CD4-positive, alpha-beta T cell treated with Interleukin-4 for 4 hours (primary cell): ENCODE results near the gene HPD.
"Not testable (repeated sequence)": the region's sequence is repeated elsewhere in the genome, so short reads cannot be mapped to it uniquely, and the experiment has no call there.

Experiments used
- DNase-seq: peaks from one replicate; pipeline ENCODE4 v3.0.0-alpha.2; 2020

HPD gene

DNA sequence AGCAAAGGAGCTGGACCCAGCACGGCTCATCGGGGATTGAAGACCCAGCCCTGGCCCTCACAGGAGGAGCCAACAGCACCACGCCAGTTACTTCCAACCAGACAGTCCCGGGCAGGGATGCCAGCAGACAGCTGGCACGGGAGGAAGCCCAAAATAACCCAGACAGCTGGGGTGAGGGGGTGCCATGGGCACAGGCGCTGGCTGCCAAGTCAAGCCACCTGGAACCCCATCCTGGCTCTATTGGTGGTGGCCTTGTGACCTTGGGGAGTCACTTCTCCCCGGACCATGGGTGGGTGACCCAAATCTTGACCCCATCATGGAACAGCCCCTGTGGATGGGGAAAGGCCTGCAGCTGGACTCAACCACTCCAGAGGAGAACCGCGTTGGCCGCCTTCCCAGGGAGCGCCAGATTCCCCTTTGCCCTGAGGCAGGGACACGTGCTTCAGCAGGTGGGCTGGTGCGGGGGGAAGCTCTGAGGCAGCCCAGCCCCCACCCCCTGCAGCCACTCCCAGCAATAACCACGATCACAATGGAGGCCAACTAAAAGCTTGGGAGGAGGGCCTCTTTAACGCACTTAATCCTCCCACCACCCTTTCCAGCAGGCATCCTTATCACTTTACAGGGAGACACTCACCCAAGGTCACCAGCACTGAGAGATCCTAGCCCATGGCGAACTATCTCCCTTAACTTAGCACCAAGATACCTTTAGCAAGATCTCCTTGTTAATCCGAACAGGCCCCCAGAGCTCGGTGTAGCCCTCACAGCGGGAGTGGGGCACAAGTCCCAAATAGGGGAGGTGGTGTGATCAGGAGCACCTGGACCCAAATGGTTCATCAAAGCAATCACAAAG lies 60.5 kb downstream of the HPD start:
- no peak for DNase-seq

DNA sequence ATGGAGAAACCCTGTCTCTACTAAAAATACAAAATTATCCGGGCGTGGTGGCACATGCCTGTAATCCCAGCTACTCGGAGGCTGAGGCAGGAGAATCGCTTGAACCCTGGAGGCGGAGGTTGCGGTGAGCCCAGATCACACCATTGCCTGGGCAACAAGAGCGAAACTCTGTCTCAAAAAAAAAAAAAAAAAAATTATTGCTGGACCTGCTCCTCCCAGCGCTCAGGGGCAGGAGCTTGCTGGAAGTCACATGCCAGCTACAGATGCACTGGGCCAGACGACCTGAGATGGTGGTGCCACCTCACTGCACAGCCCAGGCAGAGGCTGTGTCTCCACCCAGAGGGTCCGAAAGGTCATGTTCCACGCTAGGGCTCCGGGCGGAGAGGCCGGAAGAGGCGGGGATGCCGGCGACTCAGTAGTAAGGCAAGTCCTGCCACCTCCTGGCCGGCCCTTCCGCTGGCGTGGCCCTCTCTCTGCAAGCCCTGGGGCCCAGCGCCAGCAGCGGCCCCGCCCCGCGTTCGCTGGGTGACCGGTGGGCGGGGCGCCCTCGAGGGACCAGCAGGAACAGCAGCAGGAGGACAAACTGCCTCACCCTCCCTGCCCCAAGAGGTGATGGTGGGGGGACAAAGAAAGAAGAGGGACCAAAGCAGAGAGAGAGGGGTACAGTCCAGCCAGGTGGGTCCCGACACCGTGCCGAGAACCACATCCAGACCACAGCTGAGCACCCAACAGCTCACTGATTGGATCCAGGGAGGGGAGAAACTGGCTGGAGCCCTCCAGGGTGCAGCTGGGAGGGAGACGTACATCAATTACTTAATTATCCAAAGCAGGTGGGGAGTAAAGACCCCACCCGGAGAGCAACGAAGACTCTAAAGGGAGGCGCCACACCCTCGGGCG lies 61.6 kb downstream of the HPD start:
- DNase-seq = no peak

- peak; percentile 81 for DNase-seq
Measured at GRCh38 chr12:121795034-121795968, 63.4 kb downstream of the HPD start.

DNA sequence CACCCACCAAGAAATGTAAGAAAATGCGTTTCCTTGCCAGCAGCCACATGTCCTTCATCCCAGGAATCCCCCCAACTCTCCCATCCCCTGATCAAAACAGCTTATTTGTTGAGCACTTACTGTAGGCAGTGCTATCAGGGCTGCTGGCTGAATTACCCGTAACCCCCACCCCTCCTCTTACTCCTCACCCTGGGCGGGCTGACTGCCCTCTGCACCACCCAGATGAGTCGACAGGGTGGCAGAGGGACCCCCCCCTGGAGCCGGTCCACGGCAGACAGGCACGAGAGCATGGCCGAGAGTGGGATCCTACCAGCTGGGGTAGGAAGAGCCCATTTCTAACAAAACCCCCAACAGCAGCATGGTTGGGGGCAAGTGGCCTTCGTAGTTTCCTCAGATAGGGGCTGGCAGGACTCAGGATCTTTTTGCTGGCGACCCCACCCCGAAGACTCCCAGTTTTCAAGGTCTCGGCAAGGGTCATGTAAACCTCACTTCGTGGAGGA lies 64.1 kb downstream of the HPD start:
- DNase-seq = no peak

GRCh38 chr12:121793838-121794533 lies 64.7 kb downstream of the HPD start:
- peak; percentile 94 for DNase-seq

- DNase-seq = no peak
Measured at GRCh38 chr12:121793440-121793837, 65.2 kb downstream of the HPD start, which contains the start of gene RHOF. Gene RHOF, minus strand, starts transcription at chr12:121793688. Its CDS starts 55 bp downstream, at chr12:121793633.

- DNase-seq = no peak
Measured at GRCh38 chr12:121792607-121793439, 65.8 kb downstream of the HPD start.

DNA sequence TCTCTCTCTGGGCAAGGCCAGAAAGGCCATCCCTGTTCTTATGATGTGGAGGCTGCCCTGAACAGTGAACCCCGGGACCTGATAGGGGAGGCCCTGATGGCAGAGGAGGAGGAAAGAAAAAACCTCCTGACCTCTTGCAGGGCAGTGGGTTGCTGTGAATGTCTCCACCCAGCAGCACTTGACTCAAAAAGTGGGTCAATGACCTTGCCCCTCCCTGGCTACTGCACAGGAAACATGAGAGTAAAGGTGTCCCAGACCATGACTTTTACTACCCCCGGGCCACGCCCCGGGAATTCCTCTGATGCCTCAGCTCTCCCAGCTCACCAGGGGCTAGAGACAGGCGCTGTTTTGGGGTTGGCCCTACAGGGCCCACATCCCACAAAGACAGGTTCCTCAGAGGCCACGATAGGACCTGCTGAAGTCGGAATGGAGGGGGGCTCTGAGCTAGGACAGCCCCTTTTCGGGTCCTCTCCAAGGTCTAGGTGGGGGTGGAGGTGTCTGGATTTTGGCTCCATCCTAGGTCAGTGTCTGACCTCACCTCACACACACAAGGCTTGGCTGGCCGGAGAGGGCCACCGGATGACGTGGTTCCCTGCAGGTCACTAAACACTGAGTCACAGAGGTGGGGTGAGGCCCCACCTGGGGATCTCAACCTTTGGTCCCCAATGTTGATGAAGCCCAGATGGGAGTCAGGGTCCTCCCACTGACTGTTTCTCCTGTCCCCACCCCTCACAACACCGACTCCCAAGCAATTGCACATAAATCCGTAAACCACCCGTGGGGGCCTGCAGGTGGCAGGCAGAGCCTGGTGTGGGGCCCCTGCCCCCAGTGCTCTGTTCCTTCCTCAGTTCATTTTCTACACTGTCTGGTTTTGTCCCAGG lies 66.7 kb downstream of the HPD start:
- DNase-seq = no peak

GRCh38 chr12:121790785-121791184 lies 67.9 kb downstream of the HPD start:
- not testable (repeated sequence) for DNase-seq

GRCh38 chr12:121789800-121790728 lies 68.6 kb downstream of the HPD start:
- peak; percentile 94 for DNase-seq
